DMS114 treated with DMSO at 0.1 percent for 48 hours (cell line): ENCODE measurements around the gene PTPRD.

Source experiments
- DNase-seq: peaks from one replicate; lab custom pipeline; 2025; ENCODE audit not compliant: unreplicated experiment; lab: John Stamatoyannopoulos, UW

PTPRD gene

DNA sequence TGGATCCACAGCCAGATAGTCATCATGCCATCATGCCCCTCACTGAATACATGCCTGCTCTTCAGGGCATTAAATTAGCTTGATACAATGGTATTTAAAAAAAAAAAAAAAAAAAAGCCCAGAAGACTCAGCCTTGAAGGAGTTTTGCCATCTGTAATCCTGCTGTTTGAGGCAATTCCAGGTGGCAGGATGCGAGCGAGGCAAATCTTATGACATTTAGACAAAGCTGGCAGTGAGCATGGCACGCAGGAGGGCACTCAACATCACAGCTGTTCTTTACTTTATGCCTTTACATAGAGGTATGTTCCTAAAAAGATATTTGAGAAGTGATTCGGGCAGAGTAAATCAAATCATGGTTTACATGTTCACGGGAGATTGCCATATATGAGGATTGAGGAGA, 2121.2 kb downstream of the PTPRD start:
- DNase-seq: no peak

DNA sequence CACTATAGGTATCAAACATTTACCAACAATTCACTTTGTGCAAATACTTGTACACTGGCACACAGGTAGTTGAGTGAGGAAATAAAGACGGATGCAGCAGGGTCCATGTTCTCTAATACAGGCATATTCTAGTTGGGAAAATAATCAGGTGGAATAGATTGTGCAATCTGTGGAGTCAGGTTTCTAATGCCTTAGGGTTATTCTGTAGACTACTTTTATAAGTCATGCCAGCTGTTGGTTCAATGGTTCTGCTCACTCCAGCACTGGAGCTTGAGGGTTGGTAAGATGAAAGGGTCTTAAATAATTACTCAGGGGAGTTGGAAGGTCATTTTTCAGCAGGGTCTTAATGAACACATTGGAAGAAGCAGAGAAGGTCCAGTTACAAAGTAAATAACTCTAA, 2123.0 kb downstream of the PTPRD start:
- no peak for DNase-seq

DNA sequence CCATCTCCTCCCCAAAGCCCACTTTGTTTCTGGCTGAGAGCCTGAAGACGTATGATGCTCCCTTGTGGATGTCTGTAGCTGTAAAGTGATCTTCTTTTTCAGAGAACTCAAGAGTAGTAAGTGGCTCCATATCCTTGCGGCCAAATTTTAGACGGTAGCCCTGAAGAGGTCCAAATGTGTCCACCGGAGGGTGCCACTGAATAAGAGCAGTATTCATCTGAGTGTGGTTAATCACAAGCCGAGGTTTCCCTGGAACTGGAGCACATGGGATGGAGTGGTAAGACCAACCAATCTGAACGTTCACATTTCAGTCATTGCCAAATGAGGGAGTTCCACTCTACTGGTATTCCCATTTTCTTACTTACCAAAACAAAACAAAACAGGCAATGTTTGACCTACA, 2126.7 kb downstream of the PTPRD start:
- DNase-seq: no peak

DNA sequence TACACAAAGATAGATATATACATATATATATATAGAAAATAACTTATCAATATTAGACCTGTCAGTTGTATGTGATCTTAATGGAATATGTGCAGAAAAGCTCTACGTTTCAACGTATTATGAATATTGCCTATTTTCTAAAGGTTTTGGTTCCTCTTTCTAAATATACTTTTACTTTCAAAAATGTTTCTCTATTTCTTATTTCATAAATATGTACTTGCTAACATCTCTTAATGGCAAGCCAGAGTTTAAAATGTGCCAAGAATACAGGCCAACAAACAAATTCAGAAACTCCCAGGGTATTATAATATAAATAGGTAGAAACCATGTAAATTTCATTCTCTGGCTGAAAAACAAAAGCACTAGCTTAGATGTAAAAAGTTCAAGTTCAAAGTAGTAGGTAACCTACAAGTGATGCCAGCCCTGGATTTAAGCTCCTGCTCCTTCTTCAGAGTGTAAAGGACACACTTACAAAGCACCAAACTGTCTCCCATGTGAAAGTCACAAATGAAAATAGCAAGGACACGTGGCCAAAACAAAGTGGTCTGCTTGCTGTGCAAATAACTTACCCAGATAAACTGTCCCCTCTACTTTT, 2128.1 kb downstream of the PTPRD start:
- no peak for DNase-seq

DNA sequence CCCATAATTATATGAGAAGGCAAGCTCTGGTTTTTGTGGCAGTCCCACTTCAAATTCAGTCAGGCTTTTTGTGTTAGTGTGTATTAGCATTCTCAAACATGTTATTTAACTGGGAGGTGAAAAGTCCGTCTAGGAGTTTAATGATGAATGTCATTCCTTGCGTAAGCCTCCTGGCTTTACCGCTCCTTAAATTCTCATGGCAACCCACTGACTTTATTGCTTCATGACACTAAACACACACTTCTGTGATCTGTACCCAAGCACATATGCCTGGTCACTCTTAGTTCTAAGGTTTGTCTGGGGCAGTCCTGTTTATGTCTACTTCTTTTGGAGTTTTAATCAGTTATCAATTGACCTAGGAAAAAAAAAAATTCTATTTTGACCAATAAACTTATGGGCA, 2135.4 kb downstream of the PTPRD start:
- DNase-seq: no peak

DNA sequence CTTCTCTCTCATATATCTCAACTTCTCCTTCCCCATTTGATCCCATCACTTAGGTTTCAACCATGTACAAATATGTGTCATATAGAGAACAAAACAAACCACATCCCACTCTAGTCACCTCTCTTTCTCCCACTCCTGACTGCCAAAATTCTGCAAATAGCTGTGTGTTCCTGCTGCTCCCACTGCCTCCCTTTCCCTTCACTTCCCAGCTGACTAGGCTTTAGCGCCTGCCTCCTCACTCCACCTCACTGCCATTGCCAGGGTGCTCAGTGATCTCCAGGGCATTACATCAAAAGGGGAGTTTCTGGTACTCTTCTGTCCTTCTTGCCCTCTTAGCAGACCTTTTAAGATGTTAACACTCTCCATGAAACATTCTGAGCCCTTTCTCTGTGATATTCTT, 2137.9 kb downstream of the PTPRD start:
- no peak for DNase-seq

DNA sequence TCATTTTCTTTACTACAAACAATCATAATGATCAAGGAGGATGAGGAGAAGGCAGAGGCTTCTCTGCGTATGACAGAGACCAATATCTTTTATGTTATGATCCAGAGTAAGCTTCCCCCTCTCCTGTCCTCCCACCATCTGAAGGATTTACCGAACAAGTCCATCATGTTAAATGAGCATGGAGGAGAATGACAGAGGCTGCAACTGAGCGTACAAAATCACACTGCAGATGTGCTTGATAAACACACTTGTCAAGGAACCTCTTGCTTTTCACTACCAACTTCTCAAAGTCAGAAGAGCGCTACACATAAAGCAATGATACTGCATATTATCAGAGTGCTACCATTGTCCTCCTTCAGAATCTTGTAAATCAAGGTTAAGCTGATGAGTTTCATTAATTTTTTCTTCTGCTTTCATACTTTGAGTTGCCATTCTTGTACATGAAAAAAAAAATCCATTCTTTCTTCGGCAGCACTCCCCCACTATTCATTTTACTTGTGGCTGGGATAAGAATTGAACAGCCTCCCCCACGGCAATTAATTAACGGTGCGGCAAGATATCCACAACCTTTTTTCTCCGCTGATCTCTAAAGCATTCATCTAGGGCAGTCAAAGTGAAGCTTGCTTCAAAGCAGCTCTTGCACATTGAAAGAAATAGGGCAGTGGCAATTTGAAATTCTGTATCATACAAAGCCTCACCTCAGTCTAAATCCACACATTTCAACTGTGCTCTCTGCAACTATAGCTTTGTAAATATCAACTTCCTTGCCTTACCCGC, 2139.4 kb downstream of the PTPRD start:
- DNase-seq: no peak

DNA sequence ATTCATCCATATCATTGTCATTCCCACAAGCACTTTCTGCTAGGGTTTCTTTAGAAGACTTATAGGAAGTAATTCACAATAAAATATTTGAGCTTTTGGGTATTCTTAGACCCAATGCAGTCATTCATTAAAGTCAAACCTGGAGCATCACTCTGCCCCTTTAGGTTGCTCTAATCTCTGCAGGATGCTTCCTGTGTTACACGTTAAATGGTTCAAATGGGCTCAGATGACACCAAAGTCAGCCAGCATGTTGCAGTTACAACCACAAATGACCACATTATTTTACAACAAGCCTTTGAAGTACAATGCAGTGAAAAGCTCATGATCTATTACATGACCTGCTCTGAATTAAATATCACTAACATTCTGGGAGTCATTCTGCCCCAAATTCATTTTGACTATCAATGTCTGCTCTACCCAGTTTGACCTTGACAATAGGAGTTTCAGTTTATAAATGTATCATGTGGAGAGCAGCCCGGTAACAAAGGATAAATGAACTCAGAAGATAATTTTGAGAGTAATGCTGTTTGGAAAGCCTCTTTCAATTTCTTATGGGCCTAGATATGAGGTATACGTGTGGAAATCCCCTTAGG, 2144.7 kb downstream of the PTPRD start:
- DNase-seq: no peak

DNA sequence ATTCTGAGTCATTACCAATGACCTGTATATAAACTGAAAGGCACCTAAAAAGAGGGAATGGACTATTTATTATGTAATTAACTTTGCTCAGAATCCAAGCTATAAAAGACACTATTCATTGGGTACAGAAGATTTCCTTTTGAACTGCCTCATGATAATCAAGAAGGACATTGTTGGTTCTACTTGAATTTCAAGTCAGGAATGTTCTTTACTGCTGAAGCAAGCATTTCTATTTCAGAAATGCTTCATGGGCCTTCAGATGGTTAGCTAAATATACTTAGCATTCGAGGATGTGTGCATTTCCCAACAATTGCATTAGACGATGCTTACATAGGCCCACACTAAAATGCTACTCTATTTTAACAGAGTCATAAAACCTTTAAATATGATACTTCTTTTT, 2155.0 kb downstream of the PTPRD start:
- DNase-seq: no peak

DNA sequence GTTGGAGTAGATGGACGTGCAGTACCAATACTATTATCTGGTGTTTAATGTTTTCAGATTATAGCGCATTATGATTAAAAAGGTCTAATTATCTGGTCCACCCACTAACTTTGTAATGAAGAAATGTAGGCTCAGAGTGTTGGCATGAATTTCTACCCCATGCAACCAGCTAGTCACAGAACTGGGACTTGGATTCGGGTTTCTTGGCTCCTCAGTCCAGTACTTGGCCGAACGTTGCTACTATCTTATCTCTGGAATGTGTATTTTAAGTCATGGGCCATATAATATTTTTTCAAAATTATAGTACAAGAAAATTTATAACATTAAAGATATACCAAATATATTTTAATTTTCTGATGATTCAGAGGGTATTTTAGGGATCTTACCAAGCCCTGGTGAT, 2155.7 kb downstream of the PTPRD start:
- DNase-seq: no peak

DNA sequence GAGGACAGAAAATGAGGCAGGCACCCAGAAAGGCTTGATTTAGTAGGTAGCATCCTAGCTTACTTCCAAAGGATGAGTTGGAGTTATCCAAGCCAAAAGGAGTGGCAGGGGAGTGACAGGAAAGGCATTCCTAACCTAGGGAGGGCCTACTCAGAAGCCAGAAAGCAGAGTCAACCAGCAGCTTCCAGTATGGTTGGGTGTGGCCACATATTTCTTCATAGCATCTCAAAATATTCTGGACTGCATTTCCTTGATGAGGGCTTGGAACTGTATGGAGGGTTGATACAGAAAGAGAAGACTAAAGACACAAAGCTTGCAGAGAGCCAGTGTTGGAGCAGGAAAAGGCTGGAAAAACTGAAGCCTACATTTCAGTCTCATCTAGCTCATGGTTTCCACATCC, 2156.5 kb downstream of the PTPRD start:
- no peak for DNase-seq

DNA sequence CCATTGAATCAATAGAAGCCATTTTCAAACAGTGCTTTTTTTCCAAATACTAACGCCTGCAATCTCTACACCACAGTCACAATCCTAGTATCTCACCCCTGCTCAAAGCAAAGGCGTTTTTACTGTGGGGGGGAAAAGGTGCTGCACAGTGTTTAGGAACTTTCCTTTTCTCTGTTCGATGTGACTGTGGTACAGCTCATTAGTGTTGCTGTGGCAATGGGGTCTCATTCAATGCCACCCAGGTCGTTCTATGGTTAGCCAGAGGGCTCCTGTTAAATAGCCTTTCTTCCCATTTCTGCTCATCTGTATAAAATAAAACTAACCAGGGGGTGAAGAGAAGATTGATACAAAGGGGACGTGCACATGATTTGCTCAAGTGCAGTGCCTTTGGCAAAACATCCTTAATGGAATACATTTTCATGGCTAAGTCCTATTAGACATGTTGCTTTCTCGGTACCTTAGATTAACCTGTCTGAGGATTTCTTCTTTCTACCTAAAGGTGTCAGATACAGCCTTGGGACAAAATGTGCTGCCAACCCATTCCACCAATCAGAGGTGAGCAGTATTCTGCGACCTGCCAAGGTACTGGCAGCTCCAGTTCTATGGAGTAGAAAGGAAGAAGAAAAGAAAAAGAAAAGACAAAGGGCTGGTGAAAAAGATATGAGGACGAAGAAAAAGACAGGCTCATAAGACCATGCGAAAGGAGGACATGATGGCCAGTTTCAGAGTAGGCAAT, 2161.8 kb downstream of the PTPRD start:
- DNase-seq: no peak

DNA sequence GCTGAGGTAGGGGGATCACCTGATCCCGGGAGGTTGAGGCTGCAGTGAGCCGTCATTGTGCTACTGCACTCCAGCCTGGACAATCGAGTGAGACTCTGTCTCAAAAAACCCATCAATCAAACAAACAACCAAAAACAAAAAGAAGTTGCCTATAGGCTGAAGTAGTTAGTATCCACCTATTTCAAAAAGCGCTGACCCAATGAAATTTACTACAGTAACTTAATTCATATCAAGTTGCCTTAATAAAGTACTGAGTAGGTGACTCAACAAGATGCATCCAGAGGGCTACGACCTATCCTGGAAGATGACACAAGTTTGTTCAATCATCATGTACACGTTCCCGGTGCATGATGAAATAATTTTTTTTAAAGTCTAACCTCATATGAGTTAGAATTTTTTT, 2164.6 kb downstream of the PTPRD start:
- DNase-seq: no peak

DNA sequence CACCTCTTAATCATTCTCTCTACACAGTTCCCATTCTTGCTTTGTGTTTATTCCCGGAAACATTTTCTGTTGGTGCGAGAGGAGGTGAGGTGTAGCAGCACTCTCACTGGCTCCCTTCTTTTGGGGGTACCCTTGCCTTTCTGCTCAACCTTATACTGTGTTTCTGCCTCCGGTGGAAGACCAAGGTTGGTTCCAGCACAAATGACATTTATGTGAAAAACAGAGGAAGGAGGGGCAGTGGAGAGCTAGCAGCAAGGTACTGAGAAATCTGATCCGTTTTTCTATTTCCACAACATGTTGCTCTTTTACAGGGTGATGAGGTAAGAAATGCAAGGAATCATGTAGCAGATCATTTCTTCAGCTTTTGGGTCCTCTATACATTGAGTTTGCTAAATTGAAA, 2165.2 kb downstream of the PTPRD start:
- DNase-seq: no peak

DNA sequence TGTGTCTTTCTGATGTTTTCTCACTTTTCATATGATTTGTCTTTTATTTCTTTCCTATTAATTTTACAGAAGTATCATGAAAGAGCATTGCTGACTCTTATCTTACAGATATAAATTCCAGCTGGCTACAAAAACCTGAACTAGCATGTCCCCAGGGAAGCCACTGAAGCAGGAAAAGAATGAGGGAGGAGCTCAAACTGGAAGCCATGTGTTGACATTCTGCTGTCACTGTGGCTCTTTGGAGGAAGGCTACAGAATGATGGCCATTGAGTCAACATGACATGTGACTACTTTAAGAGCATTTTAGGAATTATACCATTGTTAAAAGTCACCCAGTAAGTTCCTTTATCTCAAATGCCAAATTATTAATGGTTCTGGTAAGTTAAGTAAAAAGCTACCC, 2174.9 kb downstream of the PTPRD start:
- DNase-seq: no peak

DNA sequence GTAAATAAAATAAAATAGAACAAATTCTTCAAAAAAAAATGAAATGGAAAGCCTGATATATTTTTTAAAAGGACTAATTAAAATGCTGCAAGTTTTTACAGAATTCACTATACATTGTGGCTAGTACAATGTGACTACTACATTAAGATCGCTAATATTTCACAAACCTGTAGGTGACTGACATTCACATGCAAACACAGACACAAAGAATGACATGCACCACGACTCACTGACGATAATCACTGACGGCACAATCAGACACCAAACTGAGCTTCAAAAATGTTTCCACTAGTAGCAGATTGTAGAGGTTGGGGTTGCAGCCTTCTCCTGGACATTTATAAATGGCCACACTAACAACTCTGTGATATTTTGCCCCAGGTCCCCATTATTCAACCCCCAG, 2175.5 kb downstream of the PTPRD start:
- DNase-seq: no peak

DNA sequence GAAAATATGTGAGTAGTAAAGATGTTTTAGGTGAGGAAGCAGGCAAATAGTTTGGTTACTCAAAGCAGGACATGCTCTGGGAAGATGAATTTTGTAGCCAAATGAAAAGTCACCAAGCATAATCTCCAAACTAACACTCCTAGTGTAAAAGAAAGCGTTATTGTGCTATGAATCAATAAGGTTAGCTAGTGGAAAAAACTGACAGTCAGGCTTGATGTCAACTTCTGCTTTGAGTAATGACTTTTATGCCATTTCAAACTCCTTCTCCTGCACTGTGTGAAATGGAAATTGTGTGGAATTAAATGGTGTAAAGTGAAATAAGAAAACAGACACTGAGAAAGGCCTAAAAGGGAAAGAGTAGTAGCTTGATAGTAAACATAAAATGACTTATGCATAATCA, 2176.0 kb downstream of the PTPRD start:
- DNase-seq: no peak

DNA sequence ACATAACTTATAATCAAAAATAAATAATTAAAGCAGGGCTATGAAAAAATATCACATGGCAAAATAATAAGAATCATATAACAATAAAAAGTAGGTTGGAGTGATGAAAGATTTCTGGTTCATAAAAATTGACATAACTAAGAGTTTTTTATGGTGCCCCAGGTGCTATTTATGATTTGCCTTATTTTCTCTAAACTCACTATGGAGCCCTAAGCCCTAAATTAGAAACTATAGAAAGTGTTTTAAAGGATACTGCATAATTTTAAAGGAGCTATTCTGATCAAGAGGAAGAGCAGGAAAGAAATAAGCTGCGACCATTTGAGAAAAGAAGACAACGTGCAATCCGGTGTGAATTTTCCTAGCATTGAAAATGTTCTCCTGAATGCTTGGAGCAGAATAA, 2178.2 kb downstream of the PTPRD start:
- DNase-seq: no peak

DNA sequence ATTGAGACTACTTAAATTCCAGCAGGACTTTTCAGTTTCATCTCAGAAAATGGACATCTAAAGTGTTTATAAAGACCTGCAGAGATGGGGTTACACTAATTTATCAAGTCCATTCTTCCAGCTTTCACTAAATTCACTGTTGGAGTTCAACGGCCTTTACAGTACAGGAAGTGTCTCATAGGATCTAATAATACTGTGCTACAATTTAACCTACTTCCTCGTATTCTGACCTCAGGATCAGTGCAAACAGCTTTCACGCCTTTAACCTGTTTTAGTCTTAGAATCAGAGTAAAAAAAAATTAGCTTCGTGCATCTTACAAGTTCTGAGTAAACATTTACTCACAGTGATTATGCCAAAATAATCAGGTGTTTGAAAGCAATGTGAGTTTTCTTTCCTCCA, 2180.6 kb downstream of the PTPRD start:
- DNase-seq: no peak

DNA sequence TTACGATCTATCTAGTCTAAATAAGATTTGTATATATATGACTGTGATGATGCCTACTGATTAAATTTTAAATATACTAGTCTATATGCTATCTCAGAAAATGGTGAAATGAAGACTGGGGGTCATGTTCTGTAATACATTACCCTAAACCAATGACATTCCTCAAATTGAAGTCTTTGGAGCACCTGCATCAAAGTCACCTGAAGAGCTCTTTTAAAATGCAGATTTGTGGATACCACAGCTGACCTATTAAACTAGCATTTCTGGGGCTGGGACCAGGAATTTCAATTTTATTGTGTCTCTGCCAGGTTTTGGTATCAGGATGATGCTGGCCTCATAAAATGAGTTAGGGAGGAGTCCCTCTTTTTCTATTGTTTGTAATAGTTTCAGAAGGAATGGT, 2181.3 kb downstream of the PTPRD start:
- DNase-seq: no peak

DNA sequence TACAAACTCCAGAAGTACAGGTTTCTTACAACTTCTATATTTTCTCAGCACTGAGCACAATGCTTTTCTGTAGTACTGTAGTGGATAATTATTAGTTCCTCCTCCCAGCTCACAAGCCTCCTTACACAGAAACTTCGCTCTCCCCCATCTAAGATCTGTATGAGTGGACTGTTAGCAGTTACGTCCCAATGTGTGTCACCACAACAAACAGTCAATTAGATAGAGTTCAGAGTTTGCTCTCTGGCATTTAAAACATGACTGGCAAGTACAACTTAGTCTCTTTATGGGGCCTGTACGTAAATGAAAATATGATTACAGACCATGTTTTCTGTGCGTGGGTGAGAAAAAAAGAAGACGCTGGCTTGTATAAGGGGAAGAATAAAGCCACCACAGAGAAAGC, 2181.9 kb downstream of the PTPRD start:
- DNase-seq: no peak

DNA sequence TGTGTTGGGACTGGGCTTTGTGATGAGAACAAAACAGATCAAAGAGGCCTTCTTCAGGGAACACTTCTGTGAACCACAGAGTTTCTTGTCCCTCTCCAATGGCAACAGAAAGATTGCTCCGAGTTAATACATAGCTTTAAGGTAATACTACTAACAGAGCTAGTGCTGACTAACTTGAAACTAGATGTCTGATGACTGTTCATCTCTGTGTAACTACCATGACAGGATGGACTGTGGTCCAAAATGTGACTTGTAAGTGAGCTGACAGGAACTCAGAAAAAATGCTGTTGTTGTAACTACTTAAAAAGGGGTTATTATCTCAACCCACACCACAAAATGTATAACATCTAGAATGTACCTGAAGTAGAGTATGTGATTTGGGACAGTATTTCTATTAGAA, 2183.0 kb downstream of the PTPRD start:
- no peak for DNase-seq
